Amygdala (tissue), 56 donors: ENCODE results near the gene TRIP6.
"Not testable (repeated sequence)": the region's sequence is repeated elsewhere in the genome, so short reads cannot be mapped to it uniquely, and the experiment has no call there.

Experiments used
- DNase-seq, 56 donors: peaks; one replicate each; lab custom pipeline; 2025; lab: John Stamatoyannopoulos, UW

The TRIP6 gene

DNA sequence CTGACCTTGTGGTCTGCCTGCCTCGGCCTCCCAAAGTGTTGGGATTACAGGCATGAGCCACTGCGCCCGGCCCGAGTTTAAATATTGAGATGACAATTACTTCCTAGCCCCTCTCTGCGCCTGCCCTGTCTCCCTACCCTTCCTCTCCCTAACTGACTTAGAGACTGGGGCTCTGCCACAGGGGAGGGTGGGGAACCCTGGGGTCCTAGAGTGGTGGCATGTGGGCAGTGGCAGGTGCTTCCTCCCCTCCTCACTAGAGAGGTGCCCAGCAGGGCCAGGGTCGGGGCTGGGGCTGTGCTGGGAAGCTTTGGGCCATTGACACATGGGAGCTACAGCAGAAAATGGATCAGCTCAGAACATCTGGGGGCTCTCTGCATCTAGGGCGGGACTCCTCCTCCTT, 35.5 kb downstream of the TRIP6 start:
- DNase-seq, result no peak

DNA sequence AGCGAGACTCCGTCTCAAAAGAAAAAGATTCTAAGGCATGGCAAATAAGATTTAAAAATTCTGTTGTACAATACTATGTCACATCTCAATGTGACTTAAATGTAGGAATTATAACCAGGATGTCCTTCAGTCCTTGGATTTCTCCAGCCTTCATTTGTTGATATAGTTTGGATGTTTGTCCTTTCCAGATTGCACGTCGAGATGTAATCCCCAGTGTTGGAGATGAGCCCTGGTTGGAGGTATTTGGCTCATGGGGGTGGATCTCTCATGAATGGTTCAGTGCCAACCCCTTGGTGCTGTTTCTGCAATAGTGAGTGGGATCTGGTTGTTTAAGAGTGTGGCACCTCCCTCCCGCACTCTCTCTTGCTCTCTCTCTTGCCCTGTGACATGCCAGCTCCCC, 41.3 kb downstream of the TRIP6 start:
- no peak for DNase-seq

DNA sequence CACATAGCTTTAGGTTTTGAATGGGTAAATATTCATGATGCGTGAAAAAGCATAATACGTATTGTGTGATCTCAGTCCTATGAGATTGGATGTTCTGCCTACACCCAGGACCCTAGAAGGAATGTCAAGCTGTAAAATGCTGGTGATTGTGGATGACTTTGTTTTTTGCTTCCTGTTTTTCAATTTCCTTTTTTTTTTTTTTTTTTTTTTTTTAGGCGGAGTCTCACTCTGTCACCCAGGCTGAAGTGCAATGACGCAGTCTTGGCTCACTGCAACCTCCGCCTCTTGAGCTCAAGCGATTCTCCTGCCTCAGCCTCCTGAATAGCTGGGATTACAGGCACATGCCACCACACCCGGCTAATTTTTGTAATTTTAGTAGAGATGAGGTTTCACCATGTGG, 43.3 kb downstream of the TRIP6 start:
- DNase-seq, result not testable (repeated sequence)

DNA sequence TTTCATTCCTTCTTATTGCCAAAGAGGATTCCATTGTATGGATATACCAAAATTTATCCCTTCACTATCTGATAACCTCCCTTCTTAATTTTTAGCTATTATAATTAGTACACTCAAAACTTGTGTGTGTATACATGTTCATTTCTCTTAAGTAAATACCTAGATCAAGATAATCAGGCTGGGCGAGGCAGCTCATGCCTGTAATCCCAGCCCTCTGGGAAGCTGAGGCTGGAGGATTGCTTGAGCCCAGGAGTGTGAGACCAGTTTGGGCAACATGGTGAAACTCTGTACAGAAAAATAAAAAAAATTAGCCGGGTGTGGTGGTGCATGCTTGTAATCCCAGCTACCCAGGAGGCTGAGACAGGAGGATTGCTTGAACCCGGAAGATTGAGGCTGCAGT, 44.3 kb downstream of the TRIP6 start:
- no peak for DNase-seq

DNA sequence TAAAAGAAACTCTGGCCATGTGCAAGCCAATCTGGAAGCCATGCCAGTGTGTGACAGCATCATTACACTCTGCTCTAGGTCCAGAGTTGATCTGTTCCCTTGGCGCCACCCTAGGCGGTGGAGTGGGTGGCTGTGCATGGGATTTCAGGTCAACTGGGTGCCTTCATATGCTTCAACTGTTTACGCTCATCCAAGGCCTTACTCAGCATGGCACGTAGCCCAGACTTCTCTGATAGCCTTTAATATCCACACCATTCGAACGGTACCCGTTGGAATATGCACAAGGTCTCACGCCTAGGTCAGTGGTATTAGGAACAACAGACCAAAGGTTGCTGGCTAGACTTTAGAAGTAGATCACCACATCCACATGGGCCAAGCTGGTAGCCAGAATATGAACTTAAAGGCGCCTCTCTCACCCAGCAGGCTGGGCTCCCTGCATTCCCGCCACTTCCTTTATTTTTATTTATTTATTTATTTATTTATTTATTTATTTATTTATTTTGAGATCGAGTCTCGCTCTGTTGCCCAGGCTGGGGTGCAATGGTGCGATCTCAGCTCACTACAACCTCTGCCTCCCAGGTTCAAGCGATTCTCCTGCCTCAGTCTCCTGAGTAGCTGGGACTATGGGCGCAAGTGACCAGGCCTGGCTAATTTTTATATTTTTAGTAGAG, 47.2 kb downstream of the TRIP6 start:
- DNase-seq, result no peak

DNA sequence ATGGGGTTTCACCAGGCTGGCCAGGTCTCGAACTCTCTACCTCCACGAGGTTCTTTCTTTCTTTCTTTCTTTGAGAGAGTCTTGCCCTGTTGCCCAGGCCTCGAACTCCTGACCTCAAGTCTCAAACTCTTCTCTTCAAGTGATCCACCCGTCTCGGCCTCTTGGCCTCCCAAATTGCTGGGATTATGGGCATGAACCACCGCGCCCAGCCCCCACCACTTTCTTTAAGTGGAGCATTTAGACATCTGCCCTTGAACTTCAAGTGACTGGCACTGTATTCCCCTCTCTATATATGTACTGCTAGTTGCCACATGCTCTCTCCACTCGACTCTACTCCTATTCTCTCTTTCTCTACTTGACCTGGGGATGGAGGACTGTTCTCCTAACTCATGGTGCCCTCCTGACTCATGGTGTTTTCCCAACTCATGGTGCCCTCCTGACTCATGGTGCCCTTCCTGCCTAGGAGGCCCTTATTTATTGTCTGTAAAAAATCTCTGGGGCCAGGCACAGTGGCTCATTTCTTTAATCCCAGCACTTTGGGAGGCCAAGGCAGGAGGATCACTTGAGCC, 47.8 kb downstream of the TRIP6 start:
- no peak for DNase-seq

DNA sequence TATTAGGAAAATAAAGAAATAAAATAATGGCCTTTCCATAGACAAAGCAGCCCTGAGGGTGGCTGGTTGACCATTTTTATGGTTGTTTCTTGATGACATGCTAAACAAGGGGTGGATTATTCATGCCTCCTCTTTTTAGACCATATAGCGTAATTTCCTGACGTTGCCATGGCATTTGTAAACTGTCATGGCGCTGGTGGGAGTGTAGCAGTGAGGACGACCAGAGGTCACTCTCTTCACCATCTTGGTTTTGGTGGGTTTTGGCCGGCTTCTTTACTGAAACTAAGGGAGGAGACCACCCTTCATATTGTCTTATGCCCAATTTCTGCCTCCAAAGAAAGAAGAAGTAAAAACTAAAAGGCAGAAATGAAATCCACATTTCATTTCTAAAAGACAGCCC, 52.1 kb downstream of the TRIP6 start:
- DNase-seq, result not testable (repeated sequence)

DNA sequence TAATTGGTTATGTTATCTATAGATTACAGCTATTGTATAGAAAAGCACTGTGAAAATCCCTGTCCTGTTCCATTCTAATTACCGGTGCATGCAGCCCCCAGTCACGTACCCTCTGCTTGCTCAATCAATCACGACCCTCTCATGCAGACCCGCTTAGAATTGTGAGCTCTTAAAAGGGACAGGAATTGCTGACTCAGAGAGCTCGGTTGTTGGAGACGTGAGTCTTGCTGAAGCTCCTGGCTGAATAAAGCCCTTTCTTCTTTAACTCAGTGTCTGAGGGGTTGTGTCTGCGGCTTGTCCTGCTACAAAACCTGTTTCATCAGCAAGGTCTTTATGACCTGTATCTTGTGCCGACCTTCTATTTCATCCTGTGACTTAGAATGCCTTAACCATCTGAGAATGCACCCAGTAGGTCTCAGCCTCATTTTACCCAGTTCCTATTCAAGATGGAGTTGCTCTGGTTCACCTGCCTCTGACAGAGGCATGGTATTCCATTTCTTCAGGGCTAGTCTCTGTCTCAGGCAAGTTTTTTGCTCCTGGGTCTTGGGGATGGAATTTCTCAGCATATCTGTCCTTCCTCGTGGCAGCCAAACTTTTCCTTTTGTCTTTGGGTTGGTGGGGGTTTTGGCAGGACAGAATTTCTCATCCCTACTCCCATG, 52.7 kb downstream of the TRIP6 start:
- DNase-seq, result not testable (repeated sequence)

DNA sequence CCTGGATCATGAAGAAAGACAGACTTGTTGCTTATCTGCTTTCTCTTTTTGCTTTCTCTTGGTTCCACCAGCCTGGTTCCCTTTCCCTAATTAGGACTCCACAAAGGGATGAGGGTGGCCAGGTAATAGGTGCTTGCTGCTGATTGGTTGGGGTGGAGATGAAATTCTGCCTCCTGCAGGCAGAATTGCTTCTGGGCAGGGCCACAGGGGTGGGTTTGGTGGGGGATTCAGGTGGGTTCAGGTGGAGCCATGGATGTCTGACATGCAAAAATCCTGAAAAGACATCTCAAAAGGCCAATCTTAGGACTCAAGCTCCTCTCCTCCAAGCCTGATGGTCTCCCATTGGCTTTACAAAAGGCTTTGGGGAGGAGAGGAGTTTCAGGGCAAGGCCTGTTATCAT, 53.9 kb downstream of the TRIP6 start:
- no peak for DNase-seq
